MCF 10A (cell line): Measurements from ENCODE around the gene NFE2L2. TPM values are rescaled to one million over a fixed set of nuclear protein-coding genes. Genes with fewer than 3 reads are reported as not detected.
A peak's percentile ranks its signal among the peaks of the same experiment; 100 is the strongest.

Experiments
- BruUV-seq: library from RNA; stranded (reverse); fragments of 400-500 nt; replicated peaks from 2 replicates; lab custom pipeline; 2021; lab: Mats Ljungman, UMichigan
- CTCF ChIA-PET: fragments of 300-600 bp; sonication (Branson Sonifier 250); formaldehyde crosslinking; extraction: SDS; loops from one replicate; lab custom pipeline; 2021; ENCODE audit warnings: antibody characterized with exemption, inconsistent platforms; lab: Yijun Ruan, JAX
- POLR2A ChIA-PET: fragments of 300-600, 350-650 bp; sonication (Branson Sonifier 250); formaldehyde crosslinking; extraction: SDS; loops from one replicate; lab custom pipeline; 2020; ENCODE audit warnings: antibody characterized with exemption, inconsistent platforms; lab: Yijun Ruan, JAX
- DNase-seq: peaks from one replicate; pipeline ENCODE4 v3.0.0-alpha.2; 2018; ENCODE audit not compliant: unreplicated experiment
- H3K27ac Mint-ChIP-seq: one replicate; pipeline ENCODE4 v1.8.0; 2022; ENCODE audit warnings: mild to moderate bottlenecking, low read depth, mixed read lengths; ENCODE audit not compliant: unreplicated experiment
- H3K27me3 Mint-ChIP-seq: one replicate; pipeline ENCODE4 v1.8.0; 2022; ENCODE audit warnings: mixed read lengths; ENCODE audit not compliant: insufficient read depth, unreplicated experiment
- H3K36me3 Mint-ChIP-seq: one replicate; pipeline ENCODE4 v1.8.0; 2022; ENCODE audit warnings: mild to moderate bottlenecking, moderate library complexity, mixed read lengths; ENCODE audit not compliant: insufficient read depth, unreplicated experiment
- H3K4me1 Mint-ChIP-seq: one replicate; pipeline ENCODE4 v1.8.0; 2022; ENCODE audit warnings: mixed read lengths; ENCODE audit not compliant: insufficient read depth, unreplicated experiment
- H3K4me3 Mint-ChIP-seq: one replicate; pipeline ENCODE4 v1.8.0; 2022; ENCODE audit warnings: mild to moderate bottlenecking, moderate library complexity, mixed read lengths; ENCODE audit not compliant: unreplicated experiment
- H3K9me3 Mint-ChIP-seq: one replicate; pipeline ENCODE4 v1.8.0; 2022; ENCODE audit warnings: mixed read lengths; ENCODE audit not compliant: unreplicated experiment
- CTCF ChIP-seq: fragments of 200-600 bp; IDR thresholded peaks from one replicate; pipeline ENCODE4 v1.8.0; 2022; ENCODE audit warnings: antibody characterized with exemption, mild to moderate bottlenecking; ENCODE audit not compliant: unreplicated experiment
- intact Hi-C: fragments of 100-400 bp; cut with micrococcal nuclease; formaldehyde crosslinking; loops from 2 replicates; pipeline ENCODE4 v1.14.1; 2022
- total RNA-seq: library from RNA; stranded (reverse); gene quantifications from 2 replicates; pipeline ENCODE4 v1.2.3, GENCODE V29; 2022

The NFE2L2 gene
- total RNA-seq, 1 experiment from 2014 or later = 180 TPM

GRCh38 chr2:177264209-177264692 is 276 bp downstream of the NFE2L2 start:
- peak overlapping the region; percentile 96 for H3K27ac Mint-ChIP-seq
- H3K9me3 Mint-ChIP-seq = no peaks in the 10 kb centered on the region
- BruUV-seq = no TSS peak
- H3K4me1 Mint-ChIP-seq = peaks cover 28% of the 10 kb centered on the region
- no peaks in the 10 kb centered on the region for H3K27me3 Mint-ChIP-seq
- no peak for TF ChIP-seq CTCF
- H3K4me3 Mint-ChIP-seq = peak overlapping the region; percentile 89
- DNase-seq = peak; percentile 39
- POLR2A ChIA-PET = interaction anchor here (0.7 to 9.7 kb wide), 46 partner anchors 8 to 370 kb away, joined by 3 to 198 read pairs (median 10); partner anchors contain the start of genes AGPS and HNRNPA3
- intact Hi-C loops = no loop called here
- CTCF ChIA-PET = interaction anchor here (0.6 to 5.2 kb wide), 25 partner anchors 9 to 718 kb away, joined by 3 to 43 read pairs (median 10); no protein-coding TSS in a partner anchor
- H3K36me3 Mint-ChIP-seq = peaks cover 9% of the 10 kb centered on the region

- peak overlapping the region; percentile 89 for H3K4me3 Mint-ChIP-seq
- TF ChIP-seq CTCF = peak; percentile 84
- no TSS peak for BruUV-seq
These were observed 897 bp downstream of the NFE2L2 start for GRCh38 chr2:177263451-177264208.

GRCh38 chr2:177262958-177263450 is 1.5 kb downstream of the NFE2L2 start:
- peaks cover 9% of the 10 kb centered on the region for H3K36me3 Mint-ChIP-seq
- intact Hi-C loops = loop anchor here (1.0 to 2.0 kb wide), 8 partner anchors 11 to 154 kb away; no protein-coding TSS in a partner anchor
- DNase-seq = no peak
- H3K4me3 Mint-ChIP-seq = peak overlapping the region; percentile 89
- BruUV-seq = TSS peak; percentile 44
- POLR2A ChIA-PET = interaction anchor here (0.6 to 9.7 kb wide), 39 partner anchors 10 to 597 kb away, joined by 3 to 198 read pairs (median 22); partner anchors contain the start of genes AGPS and HNRNPA3
- H3K4me1 Mint-ChIP-seq = peaks cover 28% of the 10 kb centered on the region
- TF ChIP-seq CTCF = no peak
- H3K9me3 Mint-ChIP-seq = no peaks in the 10 kb centered on the region
- peak overlapping the region; percentile 90 for H3K27ac Mint-ChIP-seq
- H3K27me3 Mint-ChIP-seq = no peaks in the 10 kb centered on the region
- CTCF ChIA-PET = interaction anchor here (0.7 to 5.2 kb wide), 23 partner anchors 8 to 163 kb away, joined by 3 to 43 read pairs (median 10); no protein-coding TSS in a partner anchor

More at GRCh38 chr2:177263451-177264208, 897 bp downstream of the NFE2L2 start:
- Mint-ChIP-seq H3K27ac (peak overlapping the region; percentile 90), H3K36me3 (peaks cover 9% of the 10 kb centered on the region), H3K4me1 (peaks cover 28% of the 10 kb centered on the region), H3K9me3 (no peaks in the 10 kb centered on the region), H3K27me3 (no peaks in the 10 kb centered on the region)
- ChIA-PET CTCF (interaction anchor here (0.6 to 5.2 kb wide), 28 partner anchors 9 to 718 kb away, joined by 3 to 43 read pairs (median 10); no protein-coding TSS in a partner anchor), POLR2A (interaction anchor here (0.7 to 9.7 kb wide), 43 partner anchors 9 to 370 kb away, joined by 3 to 198 read pairs (median 11); partner anchors contain the start of genes AGPS and HNRNPA3)
- intact Hi-C loops = loop anchor here (1.0 to 2.0 kb wide), 8 partner anchors 11 to 153 kb away; no protein-coding TSS in a partner anchor
- DNase-seq = peak; percentile 99
